PC-3 (cell line): ENCODE results near the gene EIF4G1.

ENCODE experiments used
- EZH2 ChIP-seq: fragments of 300-600 bp; sonication (generic); IDR thresholded peaks from one replicate; pipeline ENCODE4 v1.6.1; 2017; ENCODE audit warnings: antibody characterized with exemption, mild to moderate bottlenecking, low read length; ENCODE audit not compliant: unreplicated experiment
- TF ChIP-seq, protein P1 (sequence below): fragments of 300-600 bp; sonication (generic); conservative IDR thresholded peaks from 2 replicates; pipeline ENCODE4 v1.5.1; 2017; ENCODE audit warnings: antibody characterized with exemption, low read depth, mild to moderate bottlenecking, low read length

DNA sequence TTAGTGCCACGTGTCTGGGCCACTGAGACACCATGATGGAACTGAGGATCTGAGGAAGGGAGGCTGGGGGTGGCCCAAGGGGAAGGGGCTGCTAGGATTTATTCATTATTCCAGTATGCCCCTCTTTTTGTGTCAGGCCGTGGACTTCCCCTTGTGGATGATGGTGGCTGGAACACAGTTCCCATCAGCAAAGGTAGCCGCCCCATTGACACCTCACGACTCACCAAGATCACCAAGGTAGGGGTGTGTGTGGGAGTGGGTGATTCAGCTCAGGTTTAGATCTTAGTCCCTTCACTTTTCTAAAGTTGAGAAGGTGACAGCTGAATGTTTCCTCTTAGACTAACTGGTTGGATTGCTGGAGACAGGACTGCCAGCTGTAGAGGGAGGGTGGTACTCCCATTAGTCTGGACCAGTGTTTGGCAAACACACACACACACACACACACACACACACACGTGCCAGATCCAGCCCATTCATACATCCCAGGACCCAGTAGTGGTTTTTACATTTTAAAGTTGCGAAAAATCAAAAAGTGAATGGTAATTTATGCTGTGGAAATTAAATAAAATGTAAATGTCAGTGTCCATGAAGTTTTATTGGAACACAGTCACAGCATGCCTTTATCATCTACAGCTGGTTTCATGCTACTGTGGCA is 11.4 kb downstream of the EIF4G1 start:
- TF ChIP-seq, protein P1, sequence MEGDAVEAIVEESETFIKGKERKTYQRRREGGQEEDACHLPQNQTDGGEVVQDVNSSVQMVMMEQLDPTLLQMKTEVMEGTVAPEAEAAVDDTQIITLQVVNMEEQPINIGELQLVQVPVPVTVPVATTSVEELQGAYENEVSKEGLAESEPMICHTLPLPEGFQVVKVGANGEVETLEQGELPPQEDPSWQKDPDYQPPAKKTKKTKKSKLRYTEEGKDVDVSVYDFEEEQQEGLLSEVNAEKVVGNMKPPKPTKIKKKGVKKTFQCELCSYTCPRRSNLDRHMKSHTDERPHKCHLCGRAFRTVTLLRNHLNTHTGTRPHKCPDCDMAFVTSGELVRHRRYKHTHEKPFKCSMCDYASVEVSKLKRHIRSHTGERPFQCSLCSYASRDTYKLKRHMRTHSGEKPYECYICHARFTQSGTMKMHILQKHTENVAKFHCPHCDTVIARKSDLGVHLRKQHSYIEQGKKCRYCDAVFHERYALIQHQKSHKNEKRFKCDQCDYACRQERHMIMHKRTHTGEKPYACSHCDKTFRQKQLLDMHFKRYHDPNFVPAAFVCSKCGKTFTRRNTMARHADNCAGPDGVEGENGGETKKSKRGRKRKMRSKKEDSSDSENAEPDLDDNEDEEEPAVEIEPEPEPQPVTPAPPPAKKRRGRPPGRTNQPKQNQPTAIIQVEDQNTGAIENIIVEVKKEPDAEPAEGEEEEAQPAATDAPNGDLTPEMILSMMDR = no peak
- no peak for TF ChIP-seq EZH2
